Measurements from ENCODE around the gene SLC15A3. TPM values are rescaled to one million over a fixed set of nuclear protein-coding genes. Genes with fewer than 3 reads are reported as not detected.

SLC15A3 gene
- total and polyA plus RNA-seq, 10 donors: 62.9 to 139 (median 115) TPM

DNA sequence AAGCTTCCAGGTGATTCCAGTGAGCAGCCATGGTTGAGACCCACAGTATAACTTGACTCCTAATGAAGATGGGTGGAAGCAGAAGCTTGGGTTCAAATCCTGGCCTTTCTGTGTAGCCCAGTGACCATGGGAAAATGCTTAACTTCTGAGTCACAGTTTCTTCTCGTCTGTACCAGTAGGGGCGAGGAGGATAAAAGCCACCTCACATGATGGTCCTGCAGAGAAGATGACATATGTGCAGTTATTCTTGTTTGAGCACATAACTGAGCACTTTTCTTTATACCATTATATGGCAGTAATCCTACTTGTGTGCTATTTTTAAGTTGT lies 33.1 kb downstream of the SLC15A3 start:
- 54 to 75% (median 61%) methylated on average over 2 of the region's 2 CpGs for WGBS, 5 donors
- peaks cover 27 to 73% (median 58%) of the 10 kb centered on the region in 6 donors for H3K4me1 ChIP-seq
- H3K27ac ChIP-seq: peak overlapping the region in 3 of 8 donors; percentile 10 to 34 (median 19)
- H3K4me3 ChIP-seq: no peak overlapping the region
- no peak for TF ChIP-seq CTCF (IDR thresholded peaks at IDR 0.05 in 8 of 11, conservative IDR thresholded peaks at IDR 0.05 in 3 of 11)
- DNase-seq: no peak
- intact Hi-C loops (cut with DNase I; ENCODE audit: low total_unique reads): no loop called here
- H3K36me3 ChIP-seq: peaks cover 8 to 44% (median 36%) of the 10 kb centered on the region in 6 donors
- peaks cover 0 to 6% (median 2%) of the 10 kb centered on the region in 7 donors for H3K27me3 ChIP-seq (replicated peaks in 1 of 7)
- H3K9me3 ChIP-seq: no peaks in the 10 kb centered on the region

DNA sequence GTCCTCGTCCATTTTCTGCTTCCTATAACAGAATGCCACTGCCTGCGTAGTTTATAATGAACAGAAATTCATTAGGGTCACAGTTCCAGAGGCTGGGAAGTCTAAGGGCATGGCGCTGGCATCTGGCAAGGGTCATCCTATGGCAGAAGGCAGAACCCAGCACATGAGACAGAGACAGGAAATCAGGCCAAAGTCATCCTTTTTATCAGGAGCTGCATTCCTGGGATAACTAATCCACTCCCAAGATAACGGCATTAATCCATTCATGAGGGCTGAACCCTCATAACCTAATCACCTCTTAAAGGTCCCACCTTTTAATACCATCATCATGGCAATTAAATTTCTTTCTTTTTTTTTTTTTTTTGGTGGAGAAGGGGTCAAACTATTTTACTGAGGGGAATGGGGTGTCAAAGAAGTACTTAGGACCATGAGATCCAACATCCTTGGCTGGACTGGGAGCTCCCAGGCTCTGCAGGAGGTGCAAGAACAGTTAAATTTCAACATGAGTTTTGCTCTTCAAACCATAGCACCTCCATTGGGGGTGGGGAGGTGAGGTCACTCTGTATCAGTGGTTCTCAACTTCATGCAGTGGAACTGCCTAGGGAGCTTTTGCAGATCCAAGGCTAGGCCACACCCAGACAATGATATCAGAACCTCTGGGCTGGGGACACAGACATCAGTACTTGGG lies 33.6 kb downstream of the SLC15A3 start:
- peaks cover 8 to 41% (median 35%) of the 10 kb centered on the region in 6 donors for H3K36me3 ChIP-seq
- no peak for TF ChIP-seq POLR2AphosphoS5 (IDR thresholded peaks at IDR 0.05)
- TF ChIP-seq CTCF (IDR thresholded peaks at IDR 0.05 in 8 of 11, conservative IDR thresholded peaks at IDR 0.05 in 3 of 11): no peak
- TF ChIP-seq POLR2A (IDR thresholded peaks at IDR 0.05): no peak
- intact Hi-C loops (cut with DNase I; ENCODE audit: low total_unique reads): no loop called here
- H3K9me3 ChIP-seq: no peaks in the 10 kb centered on the region
- H3K4me3 ChIP-seq: no peak overlapping the region
- peaks cover 26 to 72% (median 55%) of the 10 kb centered on the region in 6 donors for H3K4me1 ChIP-seq
- H3K27ac ChIP-seq: peak overlapping the region in 3 of 8 donors; percentile 10 to 34 (median 19)
- 73 to 86% (median 79%) methylated on average over 4 of the region's 4 CpGs for WGBS, 5 donors
- H3K27me3 ChIP-seq (replicated peaks in 1 of 7): peaks cover 0 to 1% (median 0%) of the 10 kb centered on the region in 7 donors
- DNase-seq: no peak

GRCh38 chr11:60917267-60917666 lies 34.7 kb downstream of the SLC15A3 start:
- WGBS, 5 donors: 83 to 100% (median 100%) methylated on average over 1 of the region's 1 CpG
- intact Hi-C loops (cut with DNase I; ENCODE audit: low total_unique reads): no loop called here
- Histone ChIP-seq H3K27me3 (replicated peaks in 1 of 7) (no peaks in the 10 kb centered on the region), H3K4me3 (no peak overlapping the region), H3K4me1 (peaks cover 36 to 78% (median 65%) of the 10 kb centered on the region in 6 donors), H3K27ac (peak overlapping the region in 3 of 8 donors; percentile 14 to 97 (median 95)), H3K36me3 (peaks cover 8 to 29% (median 27%) of the 10 kb centered on the region in 6 donors), H3K9me3 (no peaks in the 10 kb centered on the region)
- TF ChIP-seq CTCF (IDR thresholded peaks at IDR 0.05 in 8 of 11, conservative IDR thresholded peaks at IDR 0.05 in 3 of 11) (no peak), POLR2AphosphoS5 (IDR thresholded peaks at IDR 0.05) (no peak), POLR2A (IDR thresholded peaks at IDR 0.05) (no peak)
- DNase-seq: no peak

DNA sequence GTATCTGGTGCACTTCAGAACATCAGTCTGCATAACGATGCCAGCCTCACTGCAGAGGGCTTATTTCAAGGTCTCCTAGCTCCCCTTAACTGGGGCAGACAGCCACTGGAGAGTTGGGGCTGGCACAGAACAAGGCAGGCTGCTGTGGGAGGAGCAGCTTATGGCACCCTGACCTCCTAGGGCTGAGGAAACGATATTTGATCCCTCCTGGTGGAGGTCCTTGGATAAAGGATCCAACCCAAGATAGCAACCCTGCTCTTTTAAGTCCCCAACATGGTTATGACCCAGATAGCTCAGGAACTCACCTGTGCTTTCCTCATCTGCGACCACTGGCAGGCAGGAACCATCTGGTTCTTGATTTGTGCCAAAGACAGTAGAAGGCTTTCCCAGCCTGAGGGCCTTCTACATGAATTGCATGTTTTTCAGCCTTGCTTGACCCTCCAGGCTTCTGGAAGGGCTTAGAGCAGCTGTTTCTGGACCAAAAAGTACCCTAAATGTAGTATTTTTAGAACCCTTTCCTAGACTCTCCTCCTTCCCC lies 35.2 kb downstream of the SLC15A3 start:
- DNase-seq: no peak
- Histone ChIP-seq H3K9me3 (no peaks in the 10 kb centered on the region), H3K27me3 (replicated peaks in 1 of 7) (no peaks in the 10 kb centered on the region), H3K4me3 (no peak overlapping the region), H3K36me3 (peaks cover 8 to 24% (median 22%) of the 10 kb centered on the region in 6 donors), H3K4me1 (peaks cover 41 to 83% (median 70%) of the 10 kb centered on the region in 6 donors), H3K27ac (peak overlapping the region in 5 of 8 donors; percentile 14 to 97 (median 96))
- intact Hi-C loops (cut with DNase I; ENCODE audit: low total_unique reads): no loop called here
- WGBS, 5 donors: 60 to 77% (median 67%) methylated on average over 3 of the region's 3 CpGs
- TF ChIP-seq CTCF (IDR thresholded peaks at IDR 0.05 in 8 of 11, conservative IDR thresholded peaks at IDR 0.05 in 3 of 11): no peak
- TF ChIP-seq POLR2A (IDR thresholded peaks at IDR 0.05): no peak
- no peak for TF ChIP-seq POLR2AphosphoS5 (IDR thresholded peaks at IDR 0.05)
